ENCODE measurements around the gene OXTR.

DNA sequence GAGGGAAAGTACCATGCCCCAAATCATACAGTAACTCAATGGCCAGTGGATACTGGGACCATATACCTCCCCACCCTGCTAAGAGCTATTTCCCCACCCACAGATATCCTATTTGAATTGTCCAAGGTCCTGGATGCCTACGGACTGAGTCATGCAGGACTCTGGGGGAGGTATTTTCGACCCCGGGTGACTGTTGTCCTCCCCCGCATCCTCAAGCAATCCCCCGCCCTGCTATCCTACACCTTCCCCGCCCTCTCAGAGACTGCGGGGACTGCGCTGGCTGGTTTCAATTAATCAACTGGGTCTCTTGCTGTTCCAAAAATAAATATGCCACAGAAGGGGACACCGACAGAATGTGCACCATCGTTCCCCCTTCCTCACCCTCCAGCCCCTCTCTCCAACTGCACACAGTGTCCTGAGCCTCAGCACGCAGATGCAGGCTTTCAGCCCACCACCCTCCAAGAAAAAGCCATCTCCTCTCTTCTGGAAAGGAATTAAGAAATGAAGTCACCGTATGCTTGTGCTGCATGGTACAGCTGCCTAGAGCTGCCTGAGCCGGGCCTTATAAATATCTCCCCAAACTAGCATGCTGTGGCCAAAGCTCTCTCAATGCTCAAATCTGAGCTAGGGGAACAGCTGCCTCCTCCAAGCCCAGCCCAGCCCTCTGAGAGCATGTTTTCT is 27.7 kb downstream of the OXTR start:
- TF ChIP-seq POLR2A (IDR thresholded peaks at IDR 0.05; ENCODE audit: low read length) (no peak), GATA1 (IDR thresholded peaks at IDR 0.05; ENCODE audit: low read depth, low read length) (no peak)
